Upper lobe of left lung (tissue), 4 donors: ENCODE results near the gene CHST9.

ENCODE experiments used
- EP300 ChIP-seq, 4 donors: sonication (generic); formaldehyde crosslinking; IDR thresholded peaks; one replicate each; pipeline ENCODE4 v1.5.1; 2017; ENCODE audit warnings: antibody characterized with exemption in 4 of 4, control low read depth in 2 of 4
- POLR2A ChIP-seq, 4 donors: fragments of 450-650 bp; IDR thresholded peaks; one replicate each; pipeline ENCODE4 v1.5.1; 2016 to 2017; ENCODE audit warnings: antibody characterized with exemption in 4 of 4, mild to moderate bottlenecking in 2 of 4
- POLR2AphosphoS5 ChIP-seq, 2 donors: sonication (generic); formaldehyde crosslinking; IDR thresholded peaks; one replicate each; pipeline ENCODE4 v1.5.1; 2017; ENCODE audit warnings: antibody characterized with exemption in 2 of 2
- TF ChIP-seq, protein P1 (sequence below), 6 experiments: fragments of 450-650 bp in 4 of 6; fragments of 200-600 bp in 2 of 6; sonication (generic) in 2 of 6; IDR thresholded peaks; one replicate each; pipeline ENCODE4 v1.5.1; 2016 to 2019; ENCODE audit warnings: antibody characterized with exemption in 6 of 6

GRCh38 chr18:26999797-27000196 is 185.3 kb downstream of the CHST9 start:
- TF ChIP-seq, protein P1, sequence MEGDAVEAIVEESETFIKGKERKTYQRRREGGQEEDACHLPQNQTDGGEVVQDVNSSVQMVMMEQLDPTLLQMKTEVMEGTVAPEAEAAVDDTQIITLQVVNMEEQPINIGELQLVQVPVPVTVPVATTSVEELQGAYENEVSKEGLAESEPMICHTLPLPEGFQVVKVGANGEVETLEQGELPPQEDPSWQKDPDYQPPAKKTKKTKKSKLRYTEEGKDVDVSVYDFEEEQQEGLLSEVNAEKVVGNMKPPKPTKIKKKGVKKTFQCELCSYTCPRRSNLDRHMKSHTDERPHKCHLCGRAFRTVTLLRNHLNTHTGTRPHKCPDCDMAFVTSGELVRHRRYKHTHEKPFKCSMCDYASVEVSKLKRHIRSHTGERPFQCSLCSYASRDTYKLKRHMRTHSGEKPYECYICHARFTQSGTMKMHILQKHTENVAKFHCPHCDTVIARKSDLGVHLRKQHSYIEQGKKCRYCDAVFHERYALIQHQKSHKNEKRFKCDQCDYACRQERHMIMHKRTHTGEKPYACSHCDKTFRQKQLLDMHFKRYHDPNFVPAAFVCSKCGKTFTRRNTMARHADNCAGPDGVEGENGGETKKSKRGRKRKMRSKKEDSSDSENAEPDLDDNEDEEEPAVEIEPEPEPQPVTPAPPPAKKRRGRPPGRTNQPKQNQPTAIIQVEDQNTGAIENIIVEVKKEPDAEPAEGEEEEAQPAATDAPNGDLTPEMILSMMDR (IDR thresholded peaks at IDR 0.05): no peak
- TF ChIP-seq POLR2A (IDR thresholded peaks at IDR 0.05) (no peak), POLR2AphosphoS5 (IDR thresholded peaks at IDR 0.05) (no peak), EP300 (IDR thresholded peaks at IDR 0.05) (no peak)
